HepG2 (cell line): ENCODE measurements around the gene GDPGP1. TPM values are rescaled to one million over a fixed set of nuclear protein-coding genes. Genes with fewer than 3 reads are reported as not detected.

Source experiments
- CBX5 ChIP-seq: sonication (generic); formaldehyde crosslinking; IDR thresholded peaks from 2 replicates; pipeline ENCODE4 v1.4.0; 2020; ENCODE audit warnings: missing genetic modification reagents, borderline replicate concordance
- DRAP1 ChIP-seq: IDR thresholded peaks from 2 replicates; pipeline ENCODE4 v1.6.1; 2016; ENCODE audit warnings: missing genetic modification reagents, missing compliant biosample characterization
- EP300 ChIP-seq, 3 experiments: sonication (generic) in 1 of 3; formaldehyde crosslinking in 1 of 3; IDR thresholded peaks; 2 replicates each; pipeline versions ENCODE4 v1.5.1 to v1.6.1; 2011 to 2020; ENCODE audit warnings: low read depth in 2 of 3, low read length in 2 of 3, borderline replicate concordance in 1 of 3, improper control_type of control experiment in 1 of 3, mild to moderate bottlenecking in 1 of 3, missing genetic modification reagents in 1 of 3, moderate library complexity in 1 of 3
- HBP1 ChIP-seq: IDR thresholded peaks from 2 replicates; pipeline ENCODE4 v1.6.1; 2016; ENCODE audit warnings: low read depth, control low read depth
- HIC2 ChIP-seq: sonication (generic); formaldehyde crosslinking; IDR thresholded peaks from 2 replicates; pipeline ENCODE4 v1.9.0; 2022; ENCODE audit warnings: low read depth, missing genetic modification reagents
- MAFG ChIP-seq: sonication (generic); formaldehyde crosslinking; IDR thresholded peaks from 2 replicates; pipeline ENCODE4 v1.5.1; 2020; ENCODE audit warnings: mild to moderate bottlenecking, missing genetic modification reagents
- MLXIP ChIP-seq: sonication (generic); formaldehyde crosslinking; IDR thresholded peaks from 2 replicates; pipeline ENCODE4 v1.9.0; 2021; ENCODE audit warnings: missing genetic modification reagents, borderline replicate concordance
- MTA1 ChIP-seq: sonication (generic); formaldehyde crosslinking; IDR thresholded peaks from 2 replicates; pipeline ENCODE4 v1.4.0; 2020; ENCODE audit warnings: missing genetic modification reagents, mild to moderate bottlenecking, borderline replicate concordance
- MYC ChIP-seq: sonication (generic); formaldehyde crosslinking; IDR thresholded peaks from 2 replicates; pipeline ENCODE4 v1.9.0; 2021; ENCODE audit warnings: missing genetic modification reagents, borderline replicate concordance
- POLR2A ChIP-seq, 2 experiments: IDR thresholded peaks; 2 replicates each; pipeline ENCODE4 v1.6.1; 2011; ENCODE audit warnings: low read depth in 2 of 2, low read length in 2 of 2, mild to moderate bottlenecking in 1 of 2, moderate library complexity in 1 of 2; ENCODE audit not compliant: insufficient read depth in 1 of 2
- REPIN1 ChIP-seq: sonication (generic); formaldehyde crosslinking; IDR thresholded peaks from 2 replicates; pipeline ENCODE4 v1.8.0; 2022; ENCODE audit warnings: missing genetic modification reagents, low read depth, mild to moderate bottlenecking, borderline replicate concordance
- SOX5 ChIP-seq: IDR thresholded peaks from 2 replicates; pipeline ENCODE4 v1.6.1; 2016; ENCODE audit warnings: borderline replicate concordance
- STAT5B ChIP-seq: sonication (generic); formaldehyde crosslinking; IDR thresholded peaks from 2 replicates; pipeline ENCODE4 v1.4.0; 2020; ENCODE audit warnings: missing genetic modification reagents
- ZMYM3 ChIP-seq: sonication (generic); formaldehyde crosslinking; IDR thresholded peaks from 2 replicates; pipeline ENCODE4 v1.5.1; 2020; ENCODE audit warnings: mild to moderate bottlenecking, missing genetic modification reagents
- ZNF280B ChIP-seq: sonication (generic); formaldehyde crosslinking; IDR thresholded peaks from 2 replicates; pipeline ENCODE4 v1.5.0; 2020; ENCODE audit warnings: missing genetic modification reagents, mild to moderate bottlenecking, borderline replicate concordance
- polyA plus RNA-seq, 8 experiments: library from polyadenylated mRNA; depleted of rRNA in 3 of 8; stranded (reverse) in 7 of 8; unstranded in 1 of 8; fragments of >200 nt; fragmentation: Illumina TruSeq in 4 of 8; extraction: Trizol in 4 of 8; gene quantifications; 2 replicates each; pipeline versions ENCODE4 v1.2.1 to v1.2.3, GENCODE V29; 2011 to 2016; ENCODE audit warnings: low read depth in 4 of 8, missing spikeins in 1 of 8, mixed read lengths in 1 of 8; ENCODE audit not compliant: insufficient read depth in 1 of 8
- total RNA-seq, 5 experiments: library from RNA; depleted of rRNA; stranded (reverse); fragments of >200 nt; fragmentation: Illumina TruSeq; extraction: Trizol; gene quantifications; 2 replicates each; pipeline ENCODE4 v1.2.3, GENCODE V29; 2016; ENCODE audit warnings: low read depth in 1 of 5

Gene GDPGP1
- total and polyA plus RNA-seq, 2 of the 13 experiments (the other 11 are each of a cell fraction or from before 2014, with no cell fraction given): 1.5 to 4.3 TPM

- TF ChIP-seq MLXIP (CRISPR knock-in tag) (no peak), REPIN1 (CRISPR knock-in tag) (no peak), ZMYM3 (CRISPR knock-in tag) (peak; percentile 27; the same call in 1 of the 2 replicates), STAT5B (CRISPR knock-in tag) (0 out of 2 replicates have a peak, but pooled peaks have one; percentile 9), CBX5 (CRISPR knock-in tag) (peak; percentile 46; the same call in 1 of the 2 replicates), ZNF280B (CRISPR knock-in tag) (no peak), DRAP1 (peak; percentile 36; the same call in 1 of the 2 replicates), POLR2A (IDR thresholded peaks at IDR 0.05; ENCODE audit: insufficient read depth in 1 of 2, low read depth in 2 of 2, low read length in 2 of 2) (peak; percentile 21 to 70; a peak in 1 of 4 replicates), MYC (CRISPR knock-in tag) (peak; percentile 54; the same call in 1 of the 2 replicates), HBP1 (CRISPR knock-in tag) (no peak), SOX5 (CRISPR knock-in tag) (peak; percentile 58; the same call in 1 of the 2 replicates), HIC2 (CRISPR knock-in tag) (peak; percentile 91), EP300 (IDR thresholded peaks at IDR 0.05; ENCODE audit: low read depth in 2 of 2, low read length in 2 of 2) (peak in 1 of 2 experiments; percentile 60; a peak in 2 of 4 replicates), EP300 (CRISPR knock-in tag; IDR thresholded peaks at IDR 0.05; ENCODE audit: borderline replicate concordance) (no peak), MAFG (CRISPR knock-in tag) (no peak), MTA1 (CRISPR knock-in tag) (peak; percentile 74; the same call in 1 of the 2 replicates)
Measured at GRCh38 chr15:90191794-90192509, 42.1 kb upstream of the GDPGP1 start (continued).
